Activated CD8-positive, alpha-beta memory T cell treated with anti-CD3 and anti-CD28 coated beads, Interleukin-2, amount 50 U/mL, for 48 hours (primary cell): ENCODE measurements around the gene HPCAL1.

Experiments used
- DNase-seq: peaks from one replicate; pipeline ENCODE4 v3.0.0-alpha.2; 2020

Gene HPCAL1

DNA sequence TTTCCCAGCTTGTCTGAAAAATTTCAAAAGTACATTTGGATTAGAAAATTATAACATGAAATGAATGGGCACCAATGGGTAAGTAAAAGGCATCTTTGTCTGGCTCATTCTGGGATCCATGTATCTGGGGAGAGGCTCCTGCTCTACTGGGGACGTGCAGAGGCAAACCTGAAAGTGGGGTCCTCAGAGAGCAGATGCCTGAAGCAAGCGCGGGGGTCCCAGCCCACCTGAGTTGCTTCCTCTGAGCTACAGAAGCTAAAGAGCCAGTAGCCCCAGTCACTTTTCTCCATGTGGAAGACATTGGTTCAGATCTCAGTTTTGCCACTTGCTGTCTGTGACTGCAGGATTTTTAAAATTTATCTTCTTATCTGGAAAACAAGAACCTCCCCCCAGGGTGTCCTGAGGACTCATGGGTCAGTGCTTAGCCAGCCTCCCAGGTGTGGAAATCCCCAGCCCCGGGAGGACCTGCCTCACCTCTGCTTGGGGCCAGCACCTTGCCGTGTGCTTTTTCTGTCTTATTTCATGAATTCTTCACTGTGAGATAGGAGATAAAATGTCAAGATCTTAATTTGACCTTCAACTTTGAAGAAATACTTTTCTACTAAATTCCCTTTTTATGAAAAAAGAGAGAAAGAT is 170.5 kb downstream of the HPCAL1 start:
- no peak for DNase-seq

DNA sequence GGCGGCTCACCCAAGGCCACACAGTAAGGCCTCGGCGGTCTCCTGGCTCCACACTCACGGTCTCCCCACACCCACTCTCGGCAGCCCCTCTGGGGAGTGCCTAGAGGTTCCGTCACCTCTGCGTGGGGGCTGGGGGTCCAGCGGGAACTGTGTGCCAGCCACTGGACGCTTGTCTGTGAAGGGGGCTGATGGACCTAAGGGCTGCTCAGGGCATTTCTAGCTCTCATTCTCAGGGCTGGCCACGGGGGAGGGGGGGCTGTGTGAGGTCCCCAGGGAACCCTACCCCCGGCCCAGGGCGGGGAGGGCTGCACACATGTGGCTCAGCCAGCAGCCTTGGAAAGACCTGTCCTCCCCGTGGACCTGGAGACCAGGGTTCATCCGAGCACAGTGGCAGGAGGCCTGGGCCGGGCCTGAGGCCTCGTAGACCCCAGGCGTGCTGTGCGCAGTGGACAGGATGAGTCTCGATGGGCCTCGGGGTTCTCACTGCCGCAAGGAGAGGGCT is 172.6 kb downstream of the HPCAL1 start:
- DNase-seq, result no peak

DNA sequence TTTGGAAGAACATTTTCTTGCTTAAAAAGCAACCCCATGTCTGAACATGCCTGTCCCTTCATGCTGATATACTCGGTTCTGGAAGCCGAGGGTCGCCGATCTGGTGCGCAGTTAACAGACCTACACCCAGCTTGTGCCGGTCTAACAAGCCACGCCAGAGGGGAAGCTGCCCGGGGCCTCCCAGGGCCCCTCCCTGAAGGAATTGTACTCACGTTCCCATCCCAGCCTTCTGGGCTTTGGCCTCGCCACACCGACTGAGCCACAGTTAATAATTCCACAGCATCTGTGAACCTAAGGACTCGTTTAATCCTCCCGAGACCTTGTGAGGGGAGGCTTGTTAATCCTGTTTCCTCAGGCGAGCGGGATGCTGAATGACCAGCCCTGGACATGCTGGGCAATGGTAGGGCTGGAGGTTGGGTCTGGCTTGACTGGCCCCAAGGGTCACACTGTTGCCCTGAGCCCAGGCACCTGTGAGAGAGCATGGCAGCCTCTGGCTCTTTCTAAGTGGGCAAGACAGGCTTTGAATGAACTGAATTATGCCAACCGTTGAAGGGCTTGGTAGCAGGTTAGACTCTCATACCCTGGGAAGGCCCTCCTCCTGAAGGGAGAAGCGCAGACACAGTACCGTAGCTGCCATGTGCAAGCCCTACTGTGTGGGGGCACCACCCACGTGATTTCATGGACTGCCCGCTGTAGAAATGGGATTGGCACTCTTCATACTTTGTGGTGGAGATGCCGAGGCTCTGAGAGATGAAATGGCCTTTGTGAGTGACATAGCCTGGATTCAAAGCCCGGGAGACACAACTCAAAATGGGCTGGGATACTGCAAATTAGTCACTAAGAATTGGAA is 173.3 kb downstream of the HPCAL1 start:
- no peak for DNase-seq

DNA sequence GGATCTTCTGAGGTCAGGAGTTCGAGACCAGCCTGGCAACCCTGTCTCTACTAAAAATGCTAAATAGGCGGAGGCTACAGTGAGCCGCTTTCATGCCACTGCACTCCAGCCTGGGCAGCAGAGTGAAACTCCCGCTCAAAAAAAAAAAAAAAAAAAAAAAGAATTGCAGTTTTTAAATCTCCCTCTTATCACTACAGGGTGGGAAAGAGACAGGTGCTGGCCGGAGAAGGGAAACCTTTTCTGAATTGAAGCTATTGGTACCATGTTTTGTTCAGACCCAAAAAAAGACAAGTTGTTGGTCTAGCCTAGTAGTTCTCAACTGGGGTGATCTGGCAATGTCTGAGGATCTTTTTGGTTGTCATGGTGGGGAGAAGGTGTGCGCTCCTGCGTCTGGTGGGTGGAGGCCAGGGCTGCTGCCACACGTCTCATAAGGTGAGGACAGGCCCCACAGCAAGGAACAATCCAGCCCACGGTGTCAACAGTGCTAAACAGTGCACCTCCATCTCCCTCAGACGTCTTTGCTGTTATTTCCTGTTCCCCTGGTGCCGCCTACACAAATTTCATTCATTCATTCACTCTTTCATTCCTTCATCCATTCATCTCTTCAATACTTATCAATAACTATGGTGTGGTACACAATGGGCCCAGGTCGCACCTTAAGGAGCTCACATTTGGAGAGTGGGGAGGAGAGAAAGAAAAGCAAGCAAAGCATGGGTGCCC is 174.2 kb downstream of the HPCAL1 start:
- DNase-seq, result no peak
